Jurkat, Clone E6-1 (cell line): ENCODE data around the gene DOCK9.
"Not testable (repeated sequence)": the region's sequence is repeated elsewhere in the genome, so short reads cannot be mapped to it uniquely, and the experiment has no call there.

Experiments
- DNase-seq: peaks from one replicate; pipeline ENCODE4 v3.0.0-alpha.2; 2011; ENCODE audit warnings: low read depth, low spot score
- H3K4me3 ChIP-seq: 2 replicates; pipeline ENCODE4 v1.5.1; 2011; ENCODE audit warnings: mild to moderate bottlenecking, low read length, control low read depth, moderate library complexity

The DOCK9 gene

DNA sequence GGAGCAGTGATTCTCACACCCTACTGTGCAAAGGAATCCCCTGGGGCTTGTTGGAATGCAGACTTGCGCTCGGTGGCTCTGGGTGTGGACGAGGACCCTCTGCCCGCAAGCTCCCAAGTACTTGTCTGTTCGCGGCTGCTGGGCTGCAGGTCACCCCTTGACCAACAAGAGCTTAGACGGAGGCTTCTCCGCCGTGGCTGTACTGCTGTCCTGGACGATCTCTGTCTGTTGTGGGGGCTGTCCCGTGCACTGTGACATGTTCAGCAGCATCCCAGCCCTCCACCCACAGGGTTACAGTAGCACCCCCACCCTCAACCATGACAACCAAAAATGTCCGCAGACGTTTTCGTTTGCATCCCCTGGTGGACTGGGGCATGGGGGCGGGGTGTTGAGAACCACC lies 202.5 kb downstream of the DOCK9 start:
- no peak overlapping the region for H3K4me3 ChIP-seq
- no peak for DNase-seq

DNA sequence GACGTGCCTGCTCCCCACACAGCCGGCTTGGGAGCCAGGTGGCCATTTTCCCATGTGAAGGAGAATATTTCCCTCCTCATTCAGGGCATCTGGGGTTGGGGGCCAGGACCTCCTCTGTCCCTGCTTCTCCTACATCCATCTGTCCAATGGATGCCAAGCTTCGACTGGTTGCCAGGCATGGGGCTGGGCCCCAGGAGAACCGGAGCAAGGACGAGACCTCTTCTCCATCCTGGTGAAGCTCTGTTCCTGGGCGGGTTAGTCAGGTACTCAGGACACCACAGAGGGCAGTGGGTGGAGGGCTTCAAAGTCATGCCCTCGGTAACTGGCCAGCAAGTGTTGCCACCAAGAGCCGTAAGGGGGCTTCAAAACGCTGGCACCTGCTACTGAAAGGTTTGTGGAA lies 203.1 kb downstream of the DOCK9 start:
- H3K4me3 ChIP-seq = no peak overlapping the region
- DNase-seq = no peak

DNA sequence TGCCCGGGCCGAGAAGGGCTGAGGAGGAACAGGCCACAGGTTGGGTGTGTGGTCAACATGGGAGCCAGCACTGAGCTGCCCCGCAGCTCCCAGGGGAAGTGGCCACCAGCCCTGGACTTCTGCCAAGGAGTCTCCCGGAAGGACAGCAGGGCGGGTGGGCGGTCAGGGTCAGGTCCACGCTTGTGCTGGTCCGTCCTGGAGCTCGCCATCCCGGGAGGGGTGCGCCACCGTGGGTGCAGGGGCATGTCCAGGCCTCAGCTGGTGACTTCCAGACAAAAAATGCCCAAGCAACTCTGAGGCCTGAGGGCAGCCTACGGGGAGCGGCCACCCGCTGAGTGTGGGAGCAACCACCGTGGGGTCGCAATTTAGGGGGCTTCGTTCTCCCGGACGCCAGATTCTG lies 203.9 kb downstream of the DOCK9 start:
- H3K4me3 ChIP-seq = no peak overlapping the region
- no peak for DNase-seq

DNA sequence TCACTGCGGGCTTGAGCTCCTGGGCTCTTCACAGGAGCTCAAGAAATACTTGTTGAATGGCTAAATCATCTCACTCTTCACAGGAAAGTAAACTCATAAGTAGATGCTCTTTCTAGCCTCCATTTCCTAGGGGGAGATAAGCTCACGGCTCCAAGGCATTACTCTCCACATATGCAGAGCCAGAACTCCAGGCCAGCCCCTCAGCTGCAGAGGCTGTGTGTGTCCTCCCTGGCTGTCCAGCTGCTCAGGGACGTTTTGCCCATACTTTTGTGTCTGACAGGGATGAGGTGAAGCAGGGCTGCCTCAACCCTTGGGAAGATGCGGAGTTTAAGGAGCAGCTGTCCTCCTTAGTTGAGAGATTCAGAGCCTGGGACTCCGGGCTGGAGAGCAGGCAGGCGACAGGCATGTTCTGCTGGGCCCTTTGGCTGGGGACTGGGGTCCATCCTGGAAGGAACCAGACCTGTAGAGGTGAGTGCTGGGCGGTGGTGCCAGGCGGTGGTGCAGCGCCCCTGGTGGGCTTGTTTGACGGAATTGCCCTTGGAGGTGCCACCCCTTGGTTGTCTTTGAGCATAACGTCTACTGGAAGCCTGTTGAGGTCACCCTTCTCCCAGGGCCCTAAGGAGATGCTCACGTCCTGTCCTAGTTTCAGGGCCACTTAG lies 204.9 kb downstream of the DOCK9 start:
- H3K4me3 ChIP-seq = no peak overlapping the region
- no peak for DNase-seq

DNA sequence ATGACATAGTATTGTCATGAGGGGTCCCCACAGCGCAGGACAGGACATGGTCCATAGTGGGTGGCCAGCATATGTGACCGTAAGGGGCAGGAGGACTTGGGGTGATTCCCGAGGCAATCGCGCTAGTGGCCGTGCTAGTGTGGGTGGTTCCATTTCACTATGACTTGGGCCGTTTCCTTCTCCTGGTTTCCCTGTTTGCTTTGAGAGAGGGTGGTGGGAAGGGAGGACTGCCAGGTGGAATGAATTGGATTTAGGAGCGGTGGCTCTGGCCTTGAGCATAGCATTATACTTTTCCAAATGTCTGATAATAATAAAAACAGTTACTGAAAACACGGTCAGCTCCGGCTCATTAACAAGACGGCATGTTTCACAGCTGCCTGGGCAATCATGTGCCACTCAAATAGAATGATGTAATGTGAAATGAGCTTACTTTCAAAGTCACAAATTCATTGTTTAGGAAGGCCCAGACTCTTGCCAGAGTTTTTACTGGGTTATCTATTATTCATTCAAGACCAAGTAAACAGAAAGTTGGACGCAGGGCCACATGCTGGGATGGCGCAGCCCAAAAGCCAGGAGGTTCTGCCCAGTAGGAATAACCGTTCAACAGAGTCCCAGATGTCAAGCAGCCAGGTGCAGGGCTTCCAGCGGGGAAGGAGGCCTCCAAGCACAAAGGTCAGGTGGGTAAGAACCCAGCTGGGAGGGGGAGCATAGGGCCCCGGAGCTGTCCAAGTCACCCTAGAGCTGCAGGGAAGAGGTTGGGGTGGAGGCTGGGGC lies 205.8 kb downstream of the DOCK9 start:
- DNase-seq = no peak
- H3K4me3 ChIP-seq = no peak overlapping the region

DNA sequence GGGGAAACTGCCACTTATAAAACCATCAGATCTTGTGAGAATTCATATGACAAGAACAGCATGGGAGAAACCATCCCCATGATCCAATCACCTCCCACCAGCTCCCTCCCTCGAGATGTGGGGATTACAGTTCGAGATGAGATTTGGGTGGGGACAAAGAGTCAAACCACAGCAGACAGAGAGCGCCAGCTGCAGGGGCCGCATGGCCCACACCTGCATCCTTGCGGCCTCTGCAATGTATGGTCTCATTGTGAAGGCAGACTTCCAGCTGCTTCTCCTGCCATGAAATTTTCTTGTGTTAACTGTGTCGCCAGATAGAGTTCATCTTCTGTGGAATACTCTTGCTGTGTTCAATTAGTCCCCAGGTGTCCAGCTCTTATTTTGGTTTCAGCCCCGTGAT lies 208.1 kb downstream of the DOCK9 start:
- no peak for DNase-seq
- no peak overlapping the region for H3K4me3 ChIP-seq

DNA sequence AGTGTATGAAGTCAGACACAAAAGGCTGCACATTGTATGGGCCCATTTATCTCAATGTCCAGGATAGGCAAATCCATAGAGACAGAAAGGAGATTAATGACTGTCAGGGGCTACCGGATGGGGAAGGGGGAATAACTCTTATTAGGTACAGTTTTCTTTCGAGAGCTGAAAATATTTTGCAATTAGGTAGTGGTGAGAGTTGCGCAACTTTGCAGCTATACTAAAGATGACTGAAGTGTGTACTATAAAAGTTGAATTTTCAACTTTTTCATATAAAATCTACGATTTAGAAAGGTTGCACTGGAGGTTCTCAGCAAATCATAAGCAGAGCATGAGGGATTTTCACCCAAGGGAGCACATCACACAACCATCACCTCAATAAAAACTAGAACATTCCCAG lies 209.3 kb downstream of the DOCK9 start:
- no peak overlapping the region for H3K4me3 ChIP-seq
- no peak for DNase-seq

DNA sequence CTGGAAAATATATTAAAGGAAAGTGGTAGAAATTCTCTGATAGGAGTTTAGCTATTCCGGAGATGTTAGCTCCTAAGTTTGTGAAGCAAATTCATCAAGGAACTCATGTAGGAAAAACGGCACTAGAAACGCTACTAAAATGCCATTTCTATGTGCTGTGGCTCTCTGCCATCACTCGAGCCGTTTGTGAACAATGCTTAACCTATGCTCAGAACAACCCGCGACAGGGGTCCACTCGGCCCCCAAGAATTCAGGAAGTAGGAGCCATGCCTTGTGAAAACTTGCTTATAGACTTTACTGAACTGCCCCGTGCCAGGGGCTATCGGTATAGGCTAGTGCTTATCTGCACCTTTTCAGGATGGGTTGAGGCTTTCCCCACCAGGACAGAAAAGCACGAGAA lies 211.2 kb downstream of the DOCK9 start:
- no peak overlapping the region for H3K4me3 ChIP-seq
- DNase-seq = no peak

DNA sequence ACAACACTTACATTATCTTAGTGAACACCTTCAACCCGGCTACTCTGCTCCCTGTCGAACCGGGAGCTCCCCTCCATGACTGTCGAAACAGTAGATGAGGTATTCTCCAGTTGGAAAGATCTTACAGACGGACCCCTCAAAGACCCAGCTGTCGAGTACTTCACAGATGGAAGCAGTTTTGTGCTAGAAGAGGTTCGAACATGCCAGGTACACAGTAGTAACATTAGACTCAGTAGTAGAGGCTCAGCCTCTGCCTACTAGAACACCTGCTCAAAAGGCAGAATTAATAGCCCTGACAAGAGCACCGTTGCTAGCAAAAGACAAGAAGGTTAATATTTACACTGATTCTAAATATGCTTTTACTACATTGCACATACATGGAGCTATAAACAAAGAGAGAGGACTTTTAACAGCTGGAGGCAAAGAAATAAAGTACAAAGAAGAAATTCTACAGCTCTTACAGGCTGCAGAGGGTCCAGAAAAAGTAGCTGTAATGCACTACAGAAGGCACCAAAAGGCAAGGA lies 211.8 kb downstream of the DOCK9 start:
- no peak for DNase-seq
- H3K4me3 ChIP-seq = no peak overlapping the region

DNA sequence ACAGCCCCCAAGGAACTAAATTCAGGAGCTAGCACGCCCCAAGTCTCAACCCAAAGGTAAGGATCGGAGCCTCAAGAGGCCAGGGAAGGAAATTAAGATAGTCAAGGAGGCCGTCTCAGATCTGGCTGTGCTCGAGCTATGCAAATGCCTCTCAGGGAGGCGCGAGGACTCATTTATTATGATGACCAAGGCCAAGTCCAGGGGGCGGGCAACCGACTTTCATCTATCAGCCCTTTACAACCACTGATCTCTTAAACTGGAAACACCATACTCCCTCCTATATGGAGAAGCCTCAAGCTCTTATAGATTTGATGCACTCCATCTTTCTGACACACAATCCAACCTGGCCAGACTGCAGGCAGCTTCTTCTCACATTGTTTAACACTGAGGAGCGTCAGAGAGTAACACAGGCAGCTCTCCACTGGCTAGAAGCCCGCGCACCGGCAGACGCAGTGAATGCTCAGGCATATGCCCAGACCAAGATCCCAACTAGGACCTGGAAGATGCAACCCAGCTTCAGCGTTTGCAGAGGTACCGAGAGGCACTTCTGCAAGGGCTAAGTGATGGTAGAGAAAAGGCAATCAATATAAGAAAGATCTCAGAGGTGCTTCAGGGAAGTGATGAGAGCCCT lies 215.8 kb downstream of the DOCK9 start:
- no peak overlapping the region for H3K4me3 ChIP-seq
- DNase-seq = no peak

DNA sequence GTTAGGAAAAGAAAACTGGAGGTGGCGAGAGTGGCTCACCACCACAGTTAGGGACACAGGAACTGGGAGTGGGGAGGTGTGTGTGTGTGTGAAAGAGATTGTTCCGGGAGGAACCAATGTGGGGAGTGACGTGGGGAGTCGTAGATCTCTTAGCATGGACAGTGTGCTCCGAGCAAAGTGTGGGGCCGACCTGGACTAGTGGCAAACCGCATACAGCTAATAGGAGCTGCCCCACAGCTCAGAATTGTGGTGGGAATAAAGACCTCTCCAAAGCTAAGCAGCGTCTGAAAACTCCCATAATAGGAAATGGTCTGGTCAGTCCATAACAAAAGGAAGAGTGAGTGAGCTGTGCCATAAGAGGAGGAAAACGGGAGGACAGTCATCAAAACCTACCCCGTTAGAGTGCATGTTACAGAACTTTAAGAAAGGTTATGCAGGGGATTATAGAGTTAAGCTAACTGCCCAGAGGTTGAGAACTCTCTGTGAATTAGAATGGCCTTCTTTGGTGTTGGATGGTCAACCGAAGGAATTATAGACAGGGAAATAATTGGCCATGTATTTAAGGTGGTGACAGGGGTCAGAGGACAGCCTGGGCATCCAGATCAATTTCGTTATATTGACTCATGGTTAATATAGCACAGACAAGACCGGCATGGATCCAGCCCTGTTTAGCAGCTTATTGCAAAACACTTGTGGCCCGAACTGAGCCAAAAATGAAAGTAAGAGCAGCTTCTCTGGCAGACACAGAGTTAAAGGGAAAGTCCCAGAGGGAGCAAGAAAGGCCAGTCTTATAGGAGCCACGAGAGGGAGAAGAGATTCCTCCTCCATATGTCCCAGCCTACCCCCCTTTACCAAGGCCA lies 216.5 kb downstream of the DOCK9 start:
- no peak overlapping the region for H3K4me3 ChIP-seq

DNA sequence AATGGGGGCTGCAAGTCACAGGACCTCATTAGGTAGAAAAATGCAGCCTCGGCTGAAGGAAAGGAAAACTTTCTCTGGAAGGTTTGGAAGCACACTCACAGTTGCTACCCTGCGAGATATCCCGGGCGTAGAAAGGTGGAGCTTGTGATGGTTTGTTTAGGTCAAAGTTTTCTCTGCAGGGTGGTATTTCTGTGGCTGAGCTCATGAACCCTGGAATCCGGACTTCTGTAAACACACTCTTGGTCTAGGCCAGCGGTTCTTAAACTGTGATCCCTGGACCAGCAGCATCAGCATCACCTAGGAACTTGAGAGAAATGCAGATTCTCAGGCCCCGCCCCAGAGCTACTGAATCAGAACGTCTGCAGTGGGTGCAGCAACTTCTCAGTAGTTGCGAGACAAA lies 222.1 kb downstream of the DOCK9 start:
- DNase-seq = no peak
- H3K4me3 ChIP-seq = no peak overlapping the region

More for the DNA sequence above, 216.5 kb downstream of the DOCK9 start:
- DNase-seq = no peak

DNA sequence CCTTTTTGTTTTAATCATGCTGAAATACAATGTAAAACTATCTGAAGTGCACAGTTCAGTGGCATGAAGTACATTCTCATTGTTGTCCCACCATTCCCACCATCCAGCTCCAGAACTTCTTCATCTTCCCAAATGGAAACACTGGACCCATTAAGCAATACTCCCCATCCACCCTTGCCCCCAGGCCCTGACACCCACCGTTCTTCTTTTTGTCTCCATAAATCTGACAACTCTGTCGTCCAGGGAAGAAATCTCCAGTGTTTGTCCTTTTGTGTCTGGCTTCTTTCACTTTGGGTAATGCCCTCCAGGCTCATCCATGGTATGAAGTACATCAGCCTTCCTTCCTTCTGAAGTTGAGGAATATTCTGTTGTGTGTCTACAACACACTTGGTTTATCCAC lies 222.7 kb downstream of the DOCK9 start:
- DNase-seq = no peak
- no peak overlapping the region for H3K4me3 ChIP-seq

DNA sequence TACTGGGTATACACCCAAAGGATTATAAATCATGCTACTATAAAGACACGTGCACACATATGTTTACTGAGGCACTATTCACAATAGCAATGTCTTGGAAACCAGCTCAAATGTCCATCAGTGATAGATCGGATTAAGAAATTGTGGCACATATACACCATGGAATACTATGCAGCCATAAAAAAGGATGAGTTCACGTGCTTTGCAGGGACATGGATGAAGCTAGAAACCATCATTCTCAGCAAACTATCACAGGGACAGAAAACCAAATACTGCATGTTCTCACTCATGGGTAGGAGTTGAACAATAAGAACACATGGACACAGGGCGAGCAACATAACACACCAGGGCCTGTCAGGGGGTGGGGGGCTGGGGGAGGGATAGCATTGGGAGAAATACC lies 223.4 kb downstream of the DOCK9 start:
- not testable (repeated sequence) for H3K4me3 ChIP-seq, DNase-seq

DNA sequence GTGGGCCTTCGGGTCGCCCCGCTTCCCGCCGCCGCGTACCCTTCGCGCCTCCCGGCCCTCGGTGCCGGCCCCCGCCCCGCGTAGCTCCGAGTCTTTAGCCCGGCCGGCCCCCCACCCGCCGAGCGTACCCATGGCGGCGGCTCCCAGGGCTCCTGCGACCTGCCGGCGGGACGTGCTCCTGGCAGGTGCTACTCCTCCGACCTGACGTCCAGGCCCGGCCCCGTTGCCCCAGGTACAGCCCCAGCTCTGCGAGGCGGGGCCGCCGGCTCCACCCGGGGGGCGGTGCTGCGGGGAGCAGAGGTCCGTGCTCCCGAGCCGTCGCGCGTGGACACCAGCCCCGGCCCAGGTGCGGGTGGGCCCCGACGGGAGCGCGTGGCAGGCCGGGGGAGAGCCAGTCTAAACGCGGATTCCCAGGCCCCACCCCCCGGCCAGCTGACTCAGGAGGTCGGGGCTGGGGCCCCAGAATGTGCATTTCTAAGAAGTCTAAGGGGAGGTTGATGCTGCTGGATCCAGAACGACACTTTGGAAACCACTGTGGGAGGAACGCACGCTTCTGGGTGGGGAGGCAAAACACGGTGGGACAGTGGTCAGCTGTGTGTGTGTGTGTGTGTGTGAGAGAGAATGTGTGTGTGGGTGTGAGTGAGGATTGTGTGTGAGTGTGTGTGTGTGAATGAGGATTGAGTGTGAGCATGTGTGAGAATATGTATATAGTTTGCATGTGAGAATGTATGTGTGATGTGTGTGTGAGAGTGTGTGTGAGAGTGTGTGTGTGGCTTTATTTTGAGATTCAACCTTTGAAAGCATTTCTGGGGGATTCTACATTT lies 225.2 kb downstream of the DOCK9 start, which contains the start of gene SLC15A1:
SLC15A1 (minus strand) TSS at position 206 of the 824 bp plus-strand sequence; CDS start at position 132, 74 bp downstream.
- DNase-seq = no peak
- H3K4me3 ChIP-seq = no peak within 1 kb of the TSS

DNA sequence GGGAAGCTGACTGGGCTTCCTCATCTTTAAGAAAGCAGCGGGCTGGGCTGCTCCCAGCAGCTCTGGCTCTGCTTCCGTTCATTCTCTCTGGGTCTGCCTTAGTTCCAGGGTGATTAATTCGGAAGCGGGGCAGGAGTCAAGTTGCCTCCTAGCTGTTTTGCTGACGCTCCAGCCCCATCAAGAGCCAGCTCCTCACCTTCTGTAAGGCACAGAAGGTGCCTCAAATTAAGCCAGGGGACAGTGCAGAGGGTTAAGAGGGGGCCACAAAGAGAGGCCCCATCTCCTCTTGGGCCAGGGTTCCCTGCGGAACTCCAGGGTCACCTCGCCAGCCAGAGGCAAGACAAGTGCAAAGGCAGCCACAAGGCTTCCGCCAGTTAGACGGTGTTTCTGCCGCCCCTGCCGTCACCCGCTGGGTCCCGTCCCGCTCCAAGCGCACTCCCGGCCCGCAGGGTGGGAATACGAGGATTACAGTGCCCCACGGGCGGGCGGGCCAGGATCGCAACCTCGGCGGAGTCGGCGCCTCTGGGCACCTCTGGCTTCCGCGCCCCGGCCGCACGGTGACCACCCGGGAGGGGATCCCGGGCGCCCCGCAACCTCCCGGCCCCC lies 225.9 kb downstream of the DOCK9 start:
- no peak overlapping the region for H3K4me3 ChIP-seq
- no peak for DNase-seq

DNA sequence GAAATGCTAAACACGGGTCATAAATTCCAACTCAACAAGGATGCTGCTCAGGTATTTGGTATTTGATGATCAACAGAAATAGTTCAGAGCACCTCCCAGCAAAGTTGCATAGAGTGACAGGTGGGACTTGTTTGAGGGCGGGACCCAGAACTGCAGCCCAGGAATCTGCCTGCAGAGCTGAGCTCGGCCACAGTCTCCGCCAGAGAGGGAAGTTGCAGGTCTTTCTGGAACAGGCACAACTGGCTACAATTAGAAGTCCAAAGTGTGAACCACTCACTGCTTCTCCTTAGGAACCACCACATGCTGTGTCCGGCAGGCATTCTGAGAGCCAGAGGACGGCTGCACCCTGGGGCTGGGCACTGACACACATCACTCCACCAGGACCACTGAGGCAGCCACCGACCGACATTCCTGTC lies 226.5 kb downstream of the DOCK9 start:
- H3K4me3 ChIP-seq = no peak overlapping the region
- no peak for DNase-seq

DNA sequence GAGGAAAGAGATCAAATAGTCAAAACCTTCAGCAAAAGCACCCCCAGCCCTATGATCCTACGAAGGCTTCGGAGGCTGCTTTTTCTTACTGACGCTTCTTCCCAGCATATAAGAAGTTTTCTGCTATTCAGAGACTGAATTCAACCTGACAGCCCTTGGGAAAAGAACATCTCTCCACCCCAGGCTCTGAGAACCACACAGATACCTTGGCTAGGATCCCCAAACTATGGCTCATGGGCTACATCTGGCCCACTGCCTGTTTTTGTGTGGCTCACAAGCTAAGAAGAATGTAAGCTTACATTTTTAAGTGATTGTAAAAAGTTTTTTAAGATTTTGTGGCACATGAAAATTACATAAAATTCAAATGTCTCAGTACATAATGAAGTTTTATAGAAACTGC lies 228.4 kb downstream of the DOCK9 start:
- H3K4me3 ChIP-seq = no peak overlapping the region
- no peak for DNase-seq
